ENCODE measurements around the gene CTDP1.
"Not testable (repeated sequence)": the region's sequence is repeated elsewhere in the genome, so short reads cannot be mapped to it uniquely, and the experiment has no call there.

The CTDP1 gene

DNA sequence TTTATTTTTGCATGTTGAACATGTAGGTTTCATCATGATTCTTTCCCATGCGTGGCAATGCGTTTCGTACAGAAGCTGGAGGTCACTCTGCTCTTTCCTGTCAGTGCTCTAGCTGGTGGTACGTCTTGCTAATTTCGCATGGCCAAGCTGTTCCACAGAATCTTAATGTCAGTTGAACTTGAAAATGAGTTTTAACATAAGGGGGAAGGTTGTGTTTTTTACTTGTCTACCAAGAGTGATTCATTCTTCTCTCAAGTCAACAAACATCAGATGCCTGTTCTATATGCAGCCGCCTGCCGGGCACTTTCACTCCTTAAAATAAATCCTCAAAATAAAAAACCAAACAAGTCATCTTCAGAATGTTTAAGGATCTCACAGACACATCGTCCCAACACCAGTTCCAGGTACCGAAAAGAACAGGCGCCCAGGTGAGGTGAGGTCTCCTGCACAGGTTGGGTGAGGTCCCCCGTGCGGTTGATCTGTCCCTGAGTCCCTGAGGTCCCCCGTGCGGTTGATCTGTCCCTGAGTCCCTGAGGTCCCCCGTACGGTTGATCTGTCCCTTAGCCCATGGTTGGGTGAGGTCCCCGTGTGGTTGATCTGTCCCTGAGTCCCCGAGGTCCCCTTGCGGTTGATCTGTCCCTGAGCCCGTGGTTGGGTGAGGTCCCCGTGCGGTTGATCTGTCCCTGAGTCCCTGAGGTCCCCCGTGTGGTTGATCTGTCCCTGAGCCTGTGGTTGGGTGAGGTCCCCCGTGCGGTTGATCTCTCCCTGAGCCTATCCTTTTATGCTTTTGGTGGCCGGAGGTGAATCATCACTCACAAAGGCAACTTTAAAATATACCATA, 61.1 kb downstream of the CTDP1 start:
- no peak for DNase-seq (ENCODE audit: low spot score)

DNA sequence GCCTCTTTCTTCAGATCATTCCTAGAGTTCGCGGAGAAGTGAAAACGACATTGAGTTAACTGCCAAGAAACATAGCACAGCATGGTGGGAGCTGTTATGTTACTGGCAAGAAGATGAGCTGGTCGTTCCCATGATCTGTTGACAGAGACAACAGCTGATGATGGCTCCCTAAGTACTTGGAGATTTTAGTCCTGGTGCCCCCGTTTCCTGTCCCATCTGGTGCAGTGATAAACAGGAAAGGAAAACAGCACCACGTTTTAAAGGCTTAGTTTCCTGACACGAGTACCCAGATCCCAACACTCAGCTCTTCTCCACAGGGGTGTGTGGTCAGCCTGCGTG, 61.7 kb downstream of the CTDP1 start:
- no peak for DNase-seq (ENCODE audit: low spot score)

DNA sequence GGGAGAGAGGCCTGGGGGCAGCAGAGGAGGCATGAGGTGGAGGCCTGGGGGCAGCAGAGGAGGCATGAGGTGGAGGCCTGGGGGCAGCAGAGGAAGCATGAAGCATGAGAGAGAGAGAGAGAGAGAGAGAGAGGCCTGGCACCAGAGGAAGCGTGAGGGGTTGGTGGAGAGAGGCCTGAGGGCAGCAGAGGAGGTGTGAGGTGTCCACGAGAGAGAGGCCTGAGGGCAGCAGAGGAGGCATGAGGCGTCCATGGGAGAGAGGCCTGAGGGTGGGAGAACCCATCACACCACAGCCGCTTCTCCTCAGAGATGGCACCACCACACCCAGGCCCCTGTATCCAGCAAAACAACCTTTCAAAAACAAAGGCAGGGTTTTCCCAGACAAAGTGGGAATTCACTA, 62.5 kb downstream of the CTDP1 start:
- no peak for DNase-seq (ENCODE audit: low spot score)

DNA sequence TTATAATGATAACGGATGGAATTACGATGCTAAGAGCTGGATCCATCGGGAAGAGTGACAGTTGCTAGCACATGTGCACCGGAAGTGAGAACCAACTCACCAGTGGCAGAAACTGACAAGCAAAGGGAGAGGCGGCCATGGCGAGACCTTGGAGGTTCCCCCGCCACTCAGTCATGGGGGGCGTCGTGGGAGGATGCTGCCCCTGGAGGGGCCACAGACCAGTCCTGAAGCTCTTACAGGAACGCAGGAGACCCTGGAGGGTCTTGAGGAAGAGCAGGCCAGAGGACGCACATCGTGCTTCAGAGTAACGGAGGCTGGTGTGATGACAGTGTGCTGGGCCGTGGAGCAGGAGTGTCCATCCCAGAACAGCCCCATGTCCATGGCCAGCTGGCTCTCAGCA, 65.0 kb downstream of the CTDP1 start:
- DNase-seq (ENCODE audit: low spot score): no peak

DNA sequence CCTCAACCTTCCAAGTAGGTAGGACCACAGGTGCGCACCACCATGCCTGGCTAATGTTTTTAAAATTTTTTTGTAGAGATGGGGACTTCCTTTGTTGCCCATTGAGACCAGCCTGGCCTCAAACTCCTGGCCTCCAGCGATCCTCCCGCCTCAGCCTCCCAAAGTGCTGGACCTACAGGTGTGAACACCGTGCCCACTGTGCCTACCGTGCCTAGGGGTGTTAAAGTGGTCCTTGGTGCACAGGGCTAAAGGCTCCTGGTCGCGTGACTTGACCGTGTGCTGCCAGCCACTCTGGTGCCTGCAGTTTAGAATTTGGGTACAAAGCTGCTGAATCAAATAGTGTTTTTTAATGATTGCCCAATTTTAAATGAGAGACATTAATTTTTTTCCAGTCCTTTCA, 67.1 kb downstream of the CTDP1 start:
- DNase-seq (ENCODE audit: low spot score): no peak

DNA sequence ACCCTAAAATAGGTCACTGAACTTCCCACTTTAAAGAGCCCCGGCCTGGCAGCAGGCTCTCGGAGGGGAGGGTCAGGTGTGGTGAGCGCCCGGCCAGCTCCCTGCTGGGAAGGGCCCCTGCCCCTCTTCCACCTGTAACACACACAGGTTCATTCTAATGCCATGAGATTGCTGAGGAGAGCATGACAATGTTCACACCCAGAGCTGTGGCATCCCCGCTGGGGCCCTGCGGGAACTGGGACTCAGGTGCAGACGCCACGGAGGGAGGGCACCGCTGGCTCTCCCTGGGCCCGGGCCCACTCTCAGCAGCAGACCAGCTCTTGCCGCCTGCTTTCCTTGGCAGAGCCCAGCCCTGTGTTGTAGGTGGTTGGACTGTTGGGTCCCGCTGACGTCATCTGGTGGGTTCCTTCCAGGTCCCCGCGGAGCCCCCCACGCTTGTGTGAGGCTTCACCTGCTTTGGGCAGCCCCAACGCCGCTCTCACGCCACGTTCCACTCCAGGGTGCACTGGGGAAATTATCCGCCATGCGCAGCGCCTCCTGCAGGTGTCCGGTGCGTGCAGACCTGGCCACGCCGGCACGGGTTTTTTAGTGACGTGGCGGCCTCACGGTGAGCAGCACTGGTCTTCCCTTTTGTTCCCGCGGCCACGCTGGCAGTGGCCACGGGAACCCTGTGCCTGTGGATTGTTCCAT, 67.7 kb downstream of the CTDP1 start:
- no peak for DNase-seq (ENCODE audit: low spot score)

DNA sequence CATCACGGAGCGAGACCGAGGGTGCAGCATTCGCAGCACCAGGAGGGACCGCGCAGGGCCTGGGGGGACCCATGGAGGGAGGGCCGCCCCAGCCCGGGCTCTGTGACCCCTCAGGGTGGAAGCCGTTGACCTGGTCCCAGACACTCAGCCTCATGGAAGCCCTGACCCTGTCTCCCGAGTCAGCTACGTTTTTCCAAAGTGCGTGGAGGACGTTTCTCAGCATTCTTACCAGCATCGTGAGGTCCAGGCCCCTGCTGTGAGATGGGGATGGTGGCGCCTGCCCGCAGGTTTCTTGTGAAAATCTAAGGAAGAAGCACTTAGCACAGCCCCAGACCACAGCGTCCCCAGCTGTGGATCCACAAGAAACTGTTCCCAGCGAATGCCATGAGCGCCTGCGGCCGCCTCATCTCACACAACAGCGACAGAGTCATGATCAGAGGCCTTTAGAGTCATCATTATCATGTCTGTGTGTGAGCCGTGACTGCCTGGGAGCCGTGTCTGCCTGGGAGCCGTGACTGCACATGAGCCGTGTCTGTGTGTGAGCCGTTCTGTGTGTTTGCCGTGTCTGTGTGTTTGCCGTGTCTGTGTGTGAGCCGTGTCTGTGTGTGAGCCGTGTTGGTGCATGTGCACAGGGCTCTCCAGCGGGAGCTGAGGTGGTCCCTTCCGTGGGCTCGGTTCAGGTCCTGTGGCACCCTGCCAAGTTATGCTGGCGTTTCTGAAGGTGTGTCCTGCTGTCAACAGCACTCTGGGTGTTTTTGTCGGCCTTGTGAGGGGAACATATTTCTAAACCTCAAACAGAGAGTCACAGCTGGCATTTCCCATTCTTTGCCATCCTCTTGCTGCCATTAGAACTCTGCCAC, 68.9 kb downstream of the CTDP1 start:
- DNase-seq (ENCODE audit: low spot score): no peak

DNA sequence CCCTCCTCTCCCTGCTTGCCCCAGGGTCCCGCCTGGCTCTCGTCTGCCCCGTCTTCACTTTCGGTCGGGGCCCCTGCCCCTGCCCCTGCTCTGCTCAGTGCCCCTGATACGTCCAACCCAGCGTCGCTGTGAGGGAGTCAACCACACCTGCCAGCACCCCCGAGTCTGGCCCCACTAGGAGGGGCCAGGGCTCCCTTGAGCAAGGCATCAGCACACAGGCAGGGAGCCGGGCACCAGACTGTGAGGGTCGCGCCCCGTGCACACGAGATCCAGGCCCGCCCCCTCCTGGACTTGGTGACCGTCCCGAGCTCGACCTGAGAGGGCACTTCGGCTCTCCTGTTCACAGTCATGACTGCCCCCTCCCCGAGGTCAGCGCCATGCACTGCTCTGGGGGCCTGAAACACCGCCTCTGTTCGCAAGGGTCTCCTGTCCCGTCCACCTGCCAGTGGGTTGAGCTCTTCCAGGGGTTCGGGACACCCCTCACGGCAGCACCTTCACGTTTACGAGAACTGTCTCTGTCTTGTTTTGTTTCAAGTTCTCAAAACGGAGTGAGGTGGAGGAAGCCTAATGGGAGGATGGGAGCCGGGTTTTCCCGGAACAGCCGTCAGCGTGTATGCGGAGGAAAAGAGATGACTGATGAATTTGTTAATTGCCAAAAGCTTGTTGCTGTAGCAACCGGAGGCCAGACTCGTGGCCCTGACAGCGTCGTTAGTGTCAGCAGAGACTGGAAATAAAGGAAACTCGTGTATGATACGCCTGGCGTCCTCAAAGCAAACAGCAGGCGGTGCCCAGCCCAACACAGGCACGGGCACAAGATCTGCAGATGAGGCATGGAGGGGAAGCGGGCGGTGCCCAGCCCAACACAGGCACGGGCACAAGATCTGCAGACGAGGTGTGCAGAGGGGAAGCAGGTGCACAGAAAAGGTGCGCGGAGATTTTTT, 69.9 kb downstream of the CTDP1 start:
- DNase-seq (ENCODE audit: low spot score): no peak

DNA sequence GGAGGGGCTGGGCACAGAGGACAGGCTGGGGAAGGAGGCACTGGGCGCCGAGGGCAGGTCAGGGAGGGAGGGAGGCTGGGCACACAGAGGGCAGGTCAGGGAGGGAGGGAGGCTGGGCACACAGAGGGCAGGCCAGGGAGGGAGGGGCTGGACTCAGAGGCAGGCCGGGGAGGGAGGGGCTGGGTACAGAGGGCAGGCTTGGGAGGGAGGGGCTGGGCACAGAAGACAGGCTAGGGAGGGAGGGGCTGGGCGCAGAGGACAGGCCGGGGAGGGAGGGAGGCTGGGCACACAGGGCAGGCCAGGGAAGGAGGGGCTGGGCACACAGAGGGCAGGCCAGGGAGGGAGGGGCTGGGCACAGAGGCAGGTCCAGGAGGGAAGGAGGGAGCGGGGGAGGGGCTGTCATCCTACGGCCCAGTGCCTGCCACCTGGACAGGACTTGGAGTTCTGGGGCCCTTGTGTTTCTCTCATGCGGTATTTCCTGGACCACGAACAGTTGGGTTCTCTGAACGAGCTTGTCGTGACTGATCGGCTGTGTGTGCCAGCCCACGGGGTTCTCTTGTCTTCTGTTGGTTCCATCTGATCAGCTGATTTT, 71.5 kb downstream of the CTDP1 start:
- no peak for DNase-seq (ENCODE audit: low spot score)

DNA sequence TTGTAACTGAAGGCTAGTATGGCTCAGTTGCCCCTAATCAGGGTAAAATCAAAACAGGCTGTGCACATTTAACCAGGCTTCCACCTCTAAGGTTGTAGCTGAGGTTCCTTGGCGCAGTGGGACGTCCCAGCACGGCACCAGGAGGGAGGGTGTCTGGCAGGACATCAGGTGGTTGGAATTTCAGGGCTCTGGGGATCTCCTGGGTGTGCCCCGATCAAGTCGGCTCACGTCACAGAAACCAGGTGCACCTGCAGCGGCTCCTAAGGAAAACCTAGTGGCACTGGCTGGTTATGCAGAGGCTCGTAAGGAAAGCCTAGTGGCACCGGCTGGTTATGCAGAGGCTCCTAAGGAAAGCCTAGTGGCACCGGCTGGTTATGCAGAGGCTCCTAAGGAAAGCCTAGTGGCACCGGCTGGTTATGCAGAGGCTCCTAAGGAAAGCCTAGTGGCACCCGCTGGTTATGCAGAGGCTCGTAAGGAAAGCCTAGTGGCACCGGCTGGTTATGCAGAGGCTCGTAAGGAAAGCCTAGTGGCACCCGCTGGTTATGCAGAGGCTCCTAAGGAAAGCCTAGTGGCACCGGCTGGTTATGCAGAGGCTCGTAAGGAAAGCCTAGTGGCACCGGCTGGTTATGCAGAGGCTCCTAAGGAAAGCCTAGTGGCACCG, 72.4 kb downstream of the CTDP1 start:
- DNase-seq (ENCODE audit: low spot score): not testable (repeated sequence)

DNA sequence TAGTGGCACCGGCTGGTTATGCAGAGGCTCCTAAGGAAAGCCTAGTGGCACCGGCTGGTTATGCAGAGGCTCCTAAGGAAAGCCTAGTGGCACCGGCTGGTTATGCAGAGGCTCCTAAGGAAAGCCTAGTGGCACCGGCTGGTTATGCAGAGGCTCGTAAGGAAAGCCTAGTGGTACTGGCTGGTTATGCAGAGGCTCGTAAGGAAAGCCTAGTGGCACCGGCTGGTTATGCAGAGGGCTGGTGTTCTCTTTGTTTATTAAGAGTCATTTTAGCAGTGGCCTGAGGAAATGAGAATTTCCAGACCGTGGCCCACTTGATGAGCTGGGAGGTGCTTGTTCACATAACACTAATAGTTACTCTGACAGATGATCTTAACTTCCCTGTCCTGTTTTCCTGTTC, 73.3 kb downstream of the CTDP1 start:
- not testable (repeated sequence) for DNase-seq (ENCODE audit: low spot score)

DNA sequence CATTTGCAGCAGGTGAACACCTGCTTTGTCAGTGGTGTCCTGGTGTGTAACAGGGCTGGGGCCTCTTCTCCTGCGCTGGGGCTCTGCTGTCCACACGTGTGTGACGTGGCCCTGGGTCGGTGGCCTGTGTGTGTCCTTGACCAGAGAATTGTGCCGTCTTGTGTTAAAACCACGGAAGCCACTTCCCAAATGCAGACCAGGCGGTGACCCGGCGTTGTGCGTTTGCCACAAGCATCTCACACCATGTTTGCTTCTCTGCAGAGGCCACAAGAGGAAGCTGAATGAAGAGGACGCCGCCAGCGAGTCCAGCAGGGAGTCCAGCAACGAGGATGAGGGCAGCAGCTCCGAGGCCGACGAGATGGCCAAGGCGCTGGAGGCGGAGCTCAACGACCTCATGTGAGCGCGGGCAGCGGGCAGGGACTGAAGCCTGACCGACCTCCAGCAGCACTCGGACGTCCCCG, 73.8 kb downstream of the CTDP1 start:
- no peak for DNase-seq (ENCODE audit: low spot score)

DNA sequence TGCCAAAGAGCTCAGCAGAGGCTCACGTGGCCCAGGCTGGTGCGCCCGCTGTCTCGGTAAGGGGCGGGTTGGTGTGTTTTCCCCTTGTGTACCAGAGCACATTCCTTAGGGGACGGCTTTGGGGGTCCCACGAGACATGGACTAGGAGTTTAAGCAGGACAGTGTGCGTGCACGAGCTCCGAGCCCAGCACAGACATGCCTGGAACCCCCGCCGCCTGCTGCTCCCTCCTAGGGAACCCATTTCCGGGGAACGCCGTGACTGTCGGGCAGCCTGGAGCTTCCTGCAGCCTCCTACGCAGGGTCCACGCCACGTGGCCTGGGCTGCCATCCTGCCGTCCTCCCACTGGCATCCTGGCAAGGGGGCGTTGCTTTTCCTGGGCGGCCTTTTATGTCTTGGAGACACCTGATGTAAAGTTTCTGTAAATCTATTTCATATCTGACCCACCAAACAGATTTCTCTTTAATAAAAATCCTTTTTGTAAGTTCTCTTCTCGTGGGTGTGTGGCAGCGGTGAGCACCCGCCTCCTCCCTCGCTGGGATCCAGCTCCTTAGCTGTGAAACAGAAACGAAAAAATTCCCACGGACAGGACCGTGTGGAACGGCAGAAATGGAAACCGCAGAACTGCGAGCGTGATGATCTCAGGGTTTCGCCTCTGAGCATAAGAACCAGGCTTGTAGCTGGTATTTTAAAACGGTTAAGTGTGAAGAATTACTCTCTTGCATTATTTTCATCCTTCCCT, 74.6 kb downstream of the CTDP1 start:
- DNase-seq (ENCODE audit: low spot score): no peak

DNA sequence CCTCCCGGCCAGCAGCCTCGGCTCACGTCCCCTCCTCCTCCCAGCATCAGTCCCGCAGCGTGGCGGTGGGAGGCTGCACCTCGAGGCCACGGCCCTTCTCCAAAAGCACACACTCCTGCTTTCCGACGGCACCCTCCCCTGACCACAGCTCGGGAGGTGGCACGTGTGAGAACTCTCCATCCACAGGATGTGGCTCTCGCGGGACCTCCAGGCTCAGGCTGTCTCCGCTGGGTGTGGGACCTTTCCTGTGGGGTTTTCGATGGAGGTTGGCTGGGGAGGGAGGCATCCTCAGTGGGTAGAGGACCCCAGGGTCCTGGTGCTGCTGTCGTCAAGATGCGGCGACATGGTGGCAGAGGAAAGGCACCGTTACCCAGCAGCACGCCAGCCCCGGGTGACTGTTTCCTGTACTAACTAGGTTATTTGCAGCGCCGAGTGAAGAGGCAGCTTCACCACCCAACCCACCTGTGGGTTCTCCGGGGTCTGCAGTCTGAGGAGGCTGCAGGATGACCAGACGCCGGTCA, 75.3 kb downstream of the CTDP1 start:
- DNase-seq (ENCODE audit: low spot score): no peak

DNA sequence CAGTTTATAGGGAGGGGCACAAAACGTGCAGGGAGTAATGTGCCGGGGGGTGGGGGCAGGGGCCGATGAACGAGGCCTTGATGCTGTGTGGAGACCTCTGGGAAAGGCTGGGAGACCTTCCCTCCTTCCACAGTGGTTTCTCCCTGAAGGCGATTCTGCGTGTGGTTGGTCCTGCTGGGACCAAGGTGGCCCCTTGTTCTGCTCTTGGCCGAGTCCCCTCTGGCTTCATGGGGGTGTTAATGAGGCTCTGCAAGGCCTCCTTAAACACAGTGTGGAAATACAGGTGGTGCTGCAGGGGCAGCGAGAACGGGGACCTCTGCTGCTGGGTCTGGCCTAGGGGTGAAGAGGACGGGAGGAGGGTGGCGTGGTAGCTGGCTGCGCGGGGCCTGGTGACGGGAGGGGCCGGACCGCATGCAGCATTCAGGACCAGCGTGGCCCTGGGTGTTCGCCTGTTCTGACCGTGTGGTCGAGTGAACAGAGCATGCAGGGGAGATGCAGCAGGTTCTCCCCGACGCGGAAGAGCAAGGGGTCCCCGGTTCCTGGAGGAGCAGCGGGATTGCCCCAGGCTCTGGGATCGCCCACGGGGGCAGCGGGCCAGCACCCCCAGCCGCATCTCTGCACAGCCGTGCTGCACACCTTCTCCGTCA, 76.0 kb downstream of the CTDP1 start:
- DNase-seq (ENCODE audit: low spot score): no peak

DNA sequence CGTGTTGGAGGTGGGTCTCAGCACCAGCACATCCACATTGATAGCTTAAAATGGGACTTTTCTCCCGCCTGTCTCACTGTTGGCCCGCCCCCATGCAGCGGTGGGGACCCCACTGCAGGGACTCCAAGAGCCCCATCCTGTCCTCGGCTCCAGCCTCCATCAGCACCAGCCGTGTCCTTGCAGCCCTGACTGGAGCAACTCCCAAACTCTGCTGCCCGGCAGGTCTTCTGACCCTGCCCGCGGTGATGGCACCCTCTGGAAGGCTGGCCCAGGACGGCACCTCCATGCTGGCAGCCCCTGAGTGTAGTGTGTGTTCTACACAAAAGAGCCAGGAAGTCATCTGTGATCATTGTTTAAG, 76.5 kb downstream of the CTDP1 start:
- no peak for DNase-seq (ENCODE audit: low spot score)

DNA sequence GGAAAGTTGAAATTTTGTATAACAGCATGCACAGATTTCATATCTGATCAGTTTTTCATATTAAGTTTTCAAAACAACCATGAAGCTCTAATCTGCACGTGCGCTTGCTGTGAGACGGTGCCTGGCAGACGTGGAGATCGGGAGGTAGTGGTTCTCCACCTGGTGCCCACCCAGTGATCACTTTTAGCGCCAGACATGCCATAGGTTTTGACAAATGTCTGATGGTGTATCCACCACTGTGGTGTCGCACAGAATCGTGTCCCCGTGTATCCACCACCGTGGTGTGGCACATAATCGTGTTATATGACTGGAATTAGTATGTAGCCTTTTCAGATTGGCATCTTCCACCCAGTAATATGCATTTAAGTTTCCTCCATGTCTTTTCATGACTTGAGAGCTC, 77.2 kb downstream of the CTDP1 start:
- DNase-seq (ENCODE audit: low spot score): no peak

DNA sequence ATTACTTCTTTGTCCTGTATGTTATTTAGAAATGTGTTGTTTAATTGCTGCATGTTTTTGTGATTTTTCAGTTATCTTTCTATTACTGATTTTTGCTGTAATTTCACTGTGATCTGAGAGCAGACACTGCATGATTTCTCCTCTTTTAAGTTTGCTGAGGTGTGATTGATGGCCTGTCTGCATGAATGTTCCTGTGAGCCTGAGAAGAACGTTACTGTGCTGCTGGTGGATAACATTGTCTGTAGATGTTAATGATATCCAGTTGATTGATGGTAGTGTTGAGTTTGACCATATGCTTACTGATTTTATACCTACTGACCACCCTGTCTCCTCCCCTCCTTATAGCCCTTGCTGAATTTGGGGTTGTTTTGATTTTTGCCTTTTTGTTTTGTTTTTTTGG, 80.7 kb downstream of the CTDP1 start:
- no peak for DNase-seq (ENCODE audit: low spot score)

DNA sequence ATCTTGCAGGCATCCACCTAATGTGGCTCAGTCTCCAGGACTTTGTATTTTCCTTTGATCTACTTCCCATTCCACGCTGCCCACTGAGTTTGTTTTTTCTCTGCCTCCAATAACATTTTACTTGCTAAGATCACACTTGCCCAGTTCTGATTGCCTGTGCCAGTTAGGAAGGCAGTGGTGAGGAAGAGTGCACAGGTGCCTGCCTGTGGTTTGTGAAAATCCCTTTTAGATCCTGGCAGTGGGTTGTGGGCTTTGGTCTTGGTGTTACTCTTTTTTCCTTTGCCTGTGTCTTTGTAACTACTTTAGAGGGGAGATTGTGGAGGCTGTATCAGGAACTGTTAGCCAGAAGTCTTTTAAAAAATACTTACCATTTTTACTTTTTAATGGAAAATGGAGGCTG, 81.3 kb downstream of the CTDP1 start:
- DNase-seq (ENCODE audit: low spot score): no peak
